Measurements from ENCODE around the gene GPR83. TPM values are rescaled to one million over a fixed set of nuclear protein-coding genes. Genes with fewer than 3 reads are reported as not detected.

GPR83 gene
- polyA plus RNA-seq, 1 of the 3 experiments (the other 2 are of a cell fraction) = 0.02 TPM

GRCh38 chr11:94424662-94425061, 23.4 kb upstream of the GPR83 start:
- no peaks in the 10 kb centered on the region for H4K20me1 ChIP-seq (ENCODE audit: insufficient read depth)
- DNase-seq = no peak
- no peak overlapping the region for H3K4me3 ChIP-seq (ENCODE audit: low read depth in 2 of 2, low read length in 1 of 2)
- H3K27ac ChIP-seq (ENCODE audit: low read depth in 2 of 2, low read length in 1 of 2) = peak overlapping the region in 1 of 2 experiments; percentile 15; a peak in 1 of 4 replicates
- H3K79me2 ChIP-seq (ENCODE audit: insufficient read depth) = no peaks in the 10 kb centered on the region
- CTCF ChIA-PET = interaction anchor here (2.8 kb wide), 1 partner anchor 530 kb away, joined by 13 read pairs; no protein-coding TSS in a partner anchor
- no peaks in the 10 kb centered on the region for H3K9me2 ChIP-seq
- WGBS (ENCODE audit: low lambda C conversion rate) = 41% methylated on average over 2 of the region's 2 CpGs
- peaks cover 10% of the 10 kb centered on the region for H3F3A ChIP-seq (replicated peaks; ENCODE audit: insufficient read depth)
- peaks cover 9 to 29% of the 10 kb centered on the region in 2 experiments for H3K36me3 ChIP-seq (replicated peaks in 1 of 2; ENCODE audit: control insufficient read depth in 1 of 2, insufficient read depth in 2 of 2, low read length in 1 of 2)
- POLR2A ChIA-PET = no interaction called here
- H3K9me3 ChIP-seq = 0 out of 2 replicates have a peak, but pooled peaks cover 3% of the 10 kb centered on the region
- H2AFZ ChIP-seq (ENCODE audit: low read depth) = no peak overlapping the region; the same call in 1 of the 2 replicates
- no peak for TF ChIP-seq MAX (IDR thresholded peaks at IDR 0.05; ENCODE audit: low read depth)
- no peak for TF ChIP-seq CHD2 (IDR thresholded peaks at IDR 0.05; ENCODE audit: low read length, partially characterized antibody)
- TF ChIP-seq, protein P1, sequence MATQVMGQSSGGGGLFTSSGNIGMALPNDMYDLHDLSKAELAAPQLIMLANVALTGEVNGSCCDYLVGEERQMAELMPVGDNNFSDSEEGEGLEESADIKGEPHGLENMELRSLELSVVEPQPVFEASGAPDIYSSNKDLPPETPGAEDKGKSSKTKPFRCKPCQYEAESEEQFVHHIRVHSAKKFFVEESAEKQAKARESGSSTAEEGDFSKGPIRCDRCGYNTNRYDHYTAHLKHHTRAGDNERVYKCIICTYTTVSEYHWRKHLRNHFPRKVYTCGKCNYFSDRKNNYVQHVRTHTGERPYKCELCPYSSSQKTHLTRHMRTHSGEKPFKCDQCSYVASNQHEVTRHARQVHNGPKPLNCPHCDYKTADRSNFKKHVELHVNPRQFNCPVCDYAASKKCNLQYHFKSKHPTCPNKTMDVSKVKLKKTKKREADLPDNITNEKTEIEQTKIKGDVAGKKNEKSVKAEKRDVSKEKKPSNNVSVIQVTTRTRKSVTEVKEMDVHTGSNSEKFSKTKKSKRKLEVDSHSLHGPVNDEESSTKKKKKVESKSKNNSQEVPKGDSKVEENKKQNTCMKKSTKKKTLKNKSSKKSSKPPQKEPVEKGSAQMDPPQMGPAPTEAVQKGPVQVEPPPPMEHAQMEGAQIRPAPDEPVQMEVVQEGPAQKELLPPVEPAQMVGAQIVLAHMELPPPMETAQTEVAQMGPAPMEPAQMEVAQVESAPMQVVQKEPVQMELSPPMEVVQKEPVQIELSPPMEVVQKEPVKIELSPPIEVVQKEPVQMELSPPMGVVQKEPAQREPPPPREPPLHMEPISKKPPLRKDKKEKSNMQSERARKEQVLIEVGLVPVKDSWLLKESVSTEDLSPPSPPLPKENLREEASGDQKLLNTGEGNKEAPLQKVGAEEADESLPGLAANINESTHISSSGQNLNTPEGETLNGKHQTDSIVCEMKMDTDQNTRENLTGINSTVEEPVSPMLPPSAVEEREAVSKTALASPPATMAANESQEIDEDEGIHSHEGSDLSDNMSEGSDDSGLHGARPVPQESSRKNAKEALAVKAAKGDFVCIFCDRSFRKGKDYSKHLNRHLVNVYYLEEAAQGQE (IDR thresholded peaks at IDR 0.05; ENCODE audit: low read depth, low read length) = no peak
- TF ChIP-seq JUND (IDR thresholded peaks at IDR 0.05) = peak; percentile 42; the same call in 1 of the 2 replicates
- no peak for TF ChIP-seq FOXJ3 (CRISPR knock-in tag; IDR thresholded peaks at IDR 0.05)
- no peak for TF ChIP-seq EP300 (IDR thresholded peaks at IDR 0.05; ENCODE audit: borderline replicate concordance in 1 of 2, low read depth in 1 of 2, low read length in 1 of 2)
- no peak for TF ChIP-seq YY1 (IDR thresholded peaks at IDR 0.05; ENCODE audit: low read depth)
- no peak for TF ChIP-seq TEAD4 (IDR thresholded peaks at IDR 0.05; ENCODE audit: borderline replicate concordance, insufficient read depth)
- TF ChIP-seq GATA2 (CRISPR knock-in tag; IDR thresholded peaks at IDR 0.05) = no peak
- peak; percentile 55; the same call in 1 of the 2 replicates for TF ChIP-seq FOSL2 (IDR thresholded peaks at IDR 0.05; ENCODE audit: borderline replicate concordance, low read depth)
- no peak for TF ChIP-seq RCOR1 (IDR thresholded peaks at IDR 0.05; ENCODE audit: low read length)
- TF ChIP-seq MXI1 (IDR thresholded peaks at IDR 0.05; ENCODE audit: low read depth, low read length) = no peak
- TF ChIP-seq NFIC (IDR thresholded peaks at IDR 0.05; ENCODE audit: borderline replicate concordance) = no peak
- TF ChIP-seq, protein P2, sequence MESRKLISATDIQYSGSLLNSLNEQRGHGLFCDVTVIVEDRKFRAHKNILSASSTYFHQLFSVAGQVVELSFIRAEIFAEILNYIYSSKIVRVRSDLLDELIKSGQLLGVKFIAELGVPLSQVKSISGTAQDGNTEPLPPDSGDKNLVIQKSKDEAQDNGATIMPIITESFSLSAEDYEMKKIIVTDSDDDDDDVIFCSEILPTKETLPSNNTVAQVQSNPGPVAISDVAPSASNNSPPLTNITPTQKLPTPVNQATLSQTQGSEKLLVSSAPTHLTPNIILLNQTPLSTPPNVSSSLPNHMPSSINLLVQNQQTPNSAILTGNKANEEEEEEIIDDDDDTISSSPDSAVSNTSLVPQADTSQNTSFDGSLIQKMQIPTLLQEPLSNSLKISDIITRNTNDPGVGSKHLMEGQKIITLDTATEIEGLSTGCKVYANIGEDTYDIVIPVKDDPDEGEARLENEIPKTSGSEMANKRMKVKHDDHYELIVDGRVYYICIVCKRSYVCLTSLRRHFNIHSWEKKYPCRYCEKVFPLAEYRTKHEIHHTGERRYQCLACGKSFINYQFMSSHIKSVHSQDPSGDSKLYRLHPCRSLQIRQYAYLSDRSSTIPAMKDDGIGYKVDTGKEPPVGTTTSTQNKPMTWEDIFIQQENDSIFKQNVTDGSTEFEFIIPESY (IDR thresholded peaks at IDR 0.05; ENCODE audit: borderline replicate concordance, low read depth) = no peak
- TF ChIP-seq FOXM1 (IDR thresholded peaks at IDR 0.05; ENCODE audit: low read depth) = no peak
- TF ChIP-seq RFX5 (IDR thresholded peaks at IDR 0.05; ENCODE audit: low read length) = no peak
- no peak for TF ChIP-seq CTCF (IDR thresholded peaks at IDR 0.05)
- no peak for TF ChIP-seq IRF3 (IDR thresholded peaks at IDR 0.05; ENCODE audit: low read depth, low read length)
- TF ChIP-seq GABPA (IDR thresholded peaks at IDR 0.05; ENCODE audit: low read depth) = no peak
- TF ChIP-seq ELF1 (IDR thresholded peaks at IDR 0.05) = no peak
- TF ChIP-seq NRF1 (IDR thresholded peaks at IDR 0.05; ENCODE audit: low read depth, low read length) = no peak
- peak; percentile 22; the same call in 1 of the 2 replicates for TF ChIP-seq TCF12 (IDR thresholded peaks at IDR 0.05)
- no peak for TF ChIP-seq TAF1 (IDR thresholded peaks at IDR 0.05; ENCODE audit: borderline replicate concordance, low read depth, low read length)
- H3K4me1 ChIP-seq (ENCODE audit: control insufficient read depth in 1 of 2, insufficient read depth in 2 of 2, low read depth in 1 of 2, low read length in 1 of 2) = peaks cover 0 to 6% of the 10 kb centered on the region in 2 experiments; a peak in 1 of 4 replicates
- no peak overlapping the region for H3K9ac ChIP-seq
- no peaks in the 10 kb centered on the region for H3K27me3 ChIP-seq (ENCODE audit: insufficient read depth)
- H3K4me2 ChIP-seq = no peak overlapping the region

All from SK-N-SH (cell line).